Bronchial epithelial cell (primary cell): ENCODE measurements around the gene KRTAP2-3. TPM values are rescaled to one million over a fixed set of nuclear protein-coding genes. Genes with fewer than 3 reads are reported as not detected.
"Not testable (repeated sequence)": the region's sequence is repeated elsewhere in the genome, so short reads cannot be mapped to it uniquely, and the experiment has no call there.

Experiments used
- DNase-seq: peaks from one replicate; pipeline ENCODE4 v3.0.0-alpha.2; 2010; ENCODE audit warnings: low read depth
- FAIRE-seq: peaks from 2 replicates; lab custom pipeline; 2011; peaks lifted over from hg19 to GRCh38; lab: Jason Lieb, UNC
- H3K27me3 ChIP-seq: 2 replicates; pipeline ENCODE4 v1.5.1; 2011; ENCODE audit warnings: low read length; ENCODE audit not compliant: control insufficient read depth, insufficient read depth
- H3K36me3 ChIP-seq: 2 replicates; pipeline ENCODE4 v1.5.1; 2011; ENCODE audit warnings: low read length; ENCODE audit not compliant: control insufficient read depth, insufficient read depth
- H3K4me3 ChIP-seq: 2 replicates; pipeline ENCODE4 v1.5.1; 2011; ENCODE audit warnings: mild to moderate bottlenecking, low read depth, low read length, control low read depth
- CTCF ChIP-seq: IDR thresholded peaks from 2 replicates; pipeline ENCODE4 v1.5.1; 2011; ENCODE audit warnings: mild to moderate bottlenecking, moderate library complexity, low read length, control low read depth, inconsistent platforms; ENCODE audit not compliant: insufficient read depth, severe bottlenecking
- total RNA-seq: library from RNA; depleted of rRNA; stranded (reverse); fragments of >200 nt; gene quantifications from 2 replicates; pipeline ENCODE4 v1.2.1, GENCODE V29; 2014

KRTAP2-3 gene
- total RNA-seq, 1 donor from 2014 or later: not detected

- H3K36me3 ChIP-seq: no peaks in the 10 kb centered on the region
- TF ChIP-seq CTCF: no peak
- FAIRE-seq (no peak), DNase-seq (peak; percentile 31)
- no peaks in the 10 kb centered on the region for H3K27me3 ChIP-seq
- no peak overlapping the region for H3K4me3 ChIP-seq
These were observed 11.5 kb downstream of the KRTAP2-3 start for GRCh38 chr17:41048441-41048840.

GRCh38 chr17:41046735-41047465 lies 13.0 kb downstream of the KRTAP2-3 start, which contains the start of gene KRTAP2-1:
Gene KRTAP2-1 (minus strand): TSS chr17:41047316. CDS start chr17:41047267, 49 bp downstream.
- FAIRE-seq, H3K4me3 ChIP-seq, DNase-seq, H3K27me3 ChIP-seq, H3K36me3 ChIP-seq: not testable (repeated sequence)

GRCh38 chr17:41042953-41043352 lies 17.0 kb downstream of the KRTAP2-3 start:
- Histone ChIP-seq H3K4me3 (no peak overlapping the region), H3K27me3 (no peaks in the 10 kb centered on the region), H3K36me3 (no peaks in the 10 kb centered on the region)
- FAIRE-seq: no peak
- no peak for TF ChIP-seq CTCF
- DNase-seq: no peak

GRCh38 chr17:41040783-41041571 lies 18.9 kb downstream of the KRTAP2-3 start, which contains the start of gene KRTAP1-1:
Gene KRTAP1-1 (minus strand): TSS chr17:41041450. CDS start chr17:41041397, 53 bp downstream.
- DNase-seq, H3K27me3 ChIP-seq, H3K36me3 ChIP-seq, H3K4me3 ChIP-seq: not testable (repeated sequence)
- FAIRE-seq: peak; percentile 13

GRCh38 chr17:41037853-41038350 lies 22.0 kb downstream of the KRTAP2-3 start:
- no peak for TF ChIP-seq CTCF
- Histone ChIP-seq H3K36me3 (no peaks in the 10 kb centered on the region), H3K4me3 (no peak overlapping the region), H3K27me3 (no peaks in the 10 kb centered on the region)
- FAIRE-seq (no peak), DNase-seq (no peak)

- not testable (repeated sequence) for DNase-seq, FAIRE-seq
These were observed 25.5 kb downstream of the KRTAP2-3 start, which contains the start of gene KRTAP1-3 for GRCh38 chr17:41034346-41034935. Gene KRTAP1-3 (minus strand): TSS chr17:41034874. CDS start chr17:41034821, 53 bp downstream.

More at GRCh38 chr17:41034346-41034935, 25.5 kb downstream of the KRTAP2-3 start, which contains the start of gene KRTAP1-3:
- not testable (repeated sequence) for H3K4me3 ChIP-seq, H3K36me3 ChIP-seq, H3K27me3 ChIP-seq
